Measurements from ENCODE around the gene ST6GAL1.

The ST6GAL1 gene

DNA sequence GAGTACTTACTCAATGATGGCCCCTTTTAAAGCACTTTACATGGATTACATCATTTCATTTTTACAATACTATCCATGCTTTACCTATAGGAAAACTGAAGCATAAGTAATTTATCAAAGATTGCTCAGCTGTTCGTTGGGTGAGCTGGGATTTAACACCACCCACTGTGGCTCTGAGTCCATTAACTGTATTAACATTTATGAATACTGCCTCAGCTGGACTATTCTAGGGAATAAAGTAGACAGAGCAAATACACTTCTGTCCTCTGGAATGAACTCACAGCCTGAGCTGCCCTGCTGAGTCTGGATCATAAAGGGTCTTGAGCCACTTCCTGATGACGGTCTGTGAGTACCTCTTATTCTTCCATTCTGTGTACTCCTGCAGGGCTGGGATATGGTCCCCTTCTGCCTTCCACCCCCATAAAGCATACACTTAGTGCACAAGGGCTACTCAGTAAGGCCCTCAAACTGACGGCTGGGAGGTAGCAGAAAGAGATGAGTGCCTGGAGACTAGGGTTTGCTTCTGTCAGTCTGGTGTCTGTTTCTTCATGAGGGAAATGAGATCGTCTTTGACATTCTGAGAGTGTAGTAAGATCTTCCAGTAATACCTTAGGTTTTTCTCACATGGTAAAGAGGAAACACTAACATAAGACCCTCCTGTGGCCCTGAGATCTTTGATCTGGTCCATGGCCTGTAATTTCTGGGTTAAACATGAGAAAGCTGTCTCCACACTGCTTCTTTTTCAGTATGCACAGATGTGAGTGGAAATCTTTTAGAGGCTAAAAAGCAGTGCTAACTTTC, 12.6 kb upstream of the ST6GAL1 start:
- DNase-seq, result no peak

DNA sequence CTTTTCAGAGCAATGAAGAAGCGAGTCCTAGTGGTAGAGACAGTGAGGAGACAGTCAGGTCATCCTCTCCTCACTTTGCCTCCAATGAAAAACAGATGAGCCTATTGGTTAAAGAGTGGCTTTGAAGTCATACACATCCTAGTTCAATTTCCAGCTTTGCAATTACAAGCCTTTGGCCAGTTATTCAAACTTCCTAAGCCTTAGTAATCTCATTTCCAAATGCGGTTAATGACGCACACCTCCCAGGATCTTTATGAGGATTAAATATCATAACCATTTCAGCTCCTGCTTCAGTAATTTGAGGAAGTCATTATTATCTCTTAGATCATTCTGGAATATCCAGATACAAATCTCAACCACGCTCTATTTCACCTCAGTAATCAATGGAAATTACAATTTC, 10.0 kb upstream of the ST6GAL1 start:
- no peak for DNase-seq

DNA sequence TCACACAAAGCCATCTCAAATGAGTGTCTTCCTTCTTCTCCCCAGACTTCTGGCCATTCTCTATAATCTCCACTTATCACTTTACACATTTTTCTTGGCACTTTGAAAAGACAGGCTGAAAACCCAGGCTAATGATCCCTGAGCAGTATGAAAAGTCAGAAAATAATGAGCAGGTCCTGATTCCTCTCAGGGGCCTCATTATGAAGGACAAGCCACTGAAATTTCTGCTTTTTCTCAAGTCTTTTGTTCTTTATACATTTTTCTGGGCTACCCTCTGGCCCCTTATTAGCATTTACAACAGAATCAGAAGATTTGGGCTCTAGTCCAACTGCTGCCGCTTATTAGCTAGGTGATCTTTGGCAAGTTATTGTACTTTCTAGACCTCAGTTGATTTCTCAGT, 9.5 kb upstream of the ST6GAL1 start:
- no peak for DNase-seq

DNA sequence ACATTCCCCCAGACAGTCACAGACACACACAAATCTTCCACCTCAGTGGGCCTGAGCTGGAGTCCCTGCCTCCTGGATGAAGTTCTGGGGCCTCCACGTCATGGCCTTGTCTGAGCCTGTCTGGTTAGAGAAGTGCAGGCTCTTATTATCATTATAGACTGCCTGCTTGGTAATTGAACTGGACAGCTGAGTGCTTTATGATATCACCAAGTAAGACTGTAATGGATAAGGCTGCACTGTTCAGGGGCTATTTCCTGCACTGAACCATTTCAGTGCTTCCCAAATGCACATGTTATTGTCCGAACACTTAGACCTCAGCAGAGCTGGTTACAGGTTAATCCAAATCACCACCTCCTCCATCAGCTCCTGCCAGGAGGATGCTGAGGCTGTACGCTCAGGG, 8.7 kb upstream of the ST6GAL1 start:
- no peak for DNase-seq

DNA sequence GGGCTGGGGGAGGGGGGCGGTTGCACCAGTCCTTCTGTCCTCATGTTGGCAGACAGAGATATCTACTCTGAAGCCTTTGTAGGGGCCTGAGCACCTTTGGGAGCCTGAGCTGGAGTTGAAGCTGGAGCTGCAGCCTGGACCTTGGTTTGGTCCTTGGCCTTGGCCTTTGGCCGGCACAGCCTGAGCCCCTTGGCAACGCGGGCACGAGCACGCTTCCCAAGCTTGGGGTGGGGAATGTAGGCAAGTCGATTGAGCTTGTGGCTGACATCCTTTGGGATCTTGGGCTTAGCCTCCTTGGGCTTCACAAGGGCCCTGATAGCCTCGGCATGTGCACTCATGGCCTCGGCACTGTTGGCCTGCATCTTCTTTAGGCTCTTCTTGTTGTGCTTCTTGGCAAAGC, 8.1 kb upstream of the ST6GAL1 start:
- no peak for DNase-seq

DNA sequence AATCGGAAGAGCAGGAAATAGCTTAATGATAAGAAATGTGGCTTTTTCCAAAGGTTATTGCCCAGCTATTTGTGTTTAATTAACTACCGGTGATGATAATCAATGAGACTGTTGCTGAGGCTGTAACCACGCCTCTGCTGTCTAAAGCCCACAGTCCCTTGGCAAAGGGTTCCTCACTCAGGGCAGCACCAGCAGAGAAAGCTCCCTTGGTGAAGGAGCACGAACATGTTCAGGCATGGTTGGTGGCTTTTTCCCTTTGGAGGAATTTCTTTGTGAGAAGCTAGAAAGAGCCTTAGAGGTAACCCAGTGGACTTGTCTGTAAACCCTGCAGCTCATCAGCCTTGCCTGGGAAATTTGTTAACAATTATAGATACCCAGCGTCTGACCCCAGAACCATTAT, 7.5 kb upstream of the ST6GAL1 start:
- no peak for DNase-seq

DNA sequence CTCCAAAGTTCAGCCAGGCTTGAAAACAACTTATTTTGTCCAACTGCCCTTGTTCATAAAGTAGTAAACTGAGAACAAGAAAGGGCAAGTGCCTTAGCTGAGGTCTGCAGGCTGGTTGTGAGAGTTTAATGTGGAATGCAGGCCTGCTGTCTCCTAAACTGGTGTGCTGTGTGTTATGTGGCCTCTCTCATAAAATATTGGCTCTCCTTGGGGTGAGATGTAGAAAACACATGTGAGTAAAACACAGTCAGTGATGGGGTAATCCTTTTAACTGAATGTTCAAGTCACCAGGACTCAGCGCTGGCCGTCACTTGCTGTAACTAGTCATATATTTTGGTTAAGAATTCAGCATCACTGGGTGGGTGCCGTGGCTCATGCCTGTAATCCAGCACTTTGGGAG, 7.1 kb upstream of the ST6GAL1 start:
- DNase-seq, result no peak

DNA sequence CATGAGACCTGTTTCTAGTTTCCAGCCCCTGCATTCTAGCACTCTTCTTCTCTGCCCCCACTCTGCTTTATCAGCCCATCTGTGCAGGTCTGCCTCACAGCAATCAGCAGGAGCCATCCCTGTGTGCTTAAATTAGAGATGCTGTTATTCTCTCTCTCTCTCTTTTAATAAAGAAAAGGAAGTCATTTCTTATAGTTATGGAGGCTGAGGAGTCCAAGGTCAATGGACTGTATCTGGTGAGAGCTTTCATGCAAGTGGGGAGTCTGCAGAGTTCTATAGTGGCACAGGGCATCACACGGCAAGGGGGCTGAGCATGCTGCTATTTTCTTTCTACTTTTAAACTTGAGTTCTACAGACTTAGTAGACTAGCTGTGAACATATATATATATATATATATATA, 4.5 kb upstream of the ST6GAL1 start:
- no peak for DNase-seq

DNA sequence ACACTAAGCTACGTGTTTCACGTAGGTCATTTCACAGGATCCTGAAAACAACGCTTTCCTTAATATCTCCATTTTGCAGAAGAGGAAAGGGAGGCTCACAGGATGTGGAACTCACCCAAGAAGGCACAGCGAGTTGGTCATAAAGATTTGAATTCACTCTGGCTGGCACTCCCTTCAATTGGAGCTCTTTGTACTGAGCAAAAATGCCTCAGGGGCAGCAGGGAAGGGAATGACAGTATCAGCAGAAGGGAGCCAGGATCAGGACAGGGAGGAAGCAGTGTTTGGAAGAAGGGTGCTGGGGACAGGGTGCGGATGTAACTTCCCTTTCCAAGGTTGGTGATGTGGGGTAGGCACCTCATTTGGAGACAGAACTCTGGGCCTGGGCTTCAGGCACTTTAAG, 1.1 kb upstream of the ST6GAL1 start:
- DNase-seq, result no peak

DNA sequence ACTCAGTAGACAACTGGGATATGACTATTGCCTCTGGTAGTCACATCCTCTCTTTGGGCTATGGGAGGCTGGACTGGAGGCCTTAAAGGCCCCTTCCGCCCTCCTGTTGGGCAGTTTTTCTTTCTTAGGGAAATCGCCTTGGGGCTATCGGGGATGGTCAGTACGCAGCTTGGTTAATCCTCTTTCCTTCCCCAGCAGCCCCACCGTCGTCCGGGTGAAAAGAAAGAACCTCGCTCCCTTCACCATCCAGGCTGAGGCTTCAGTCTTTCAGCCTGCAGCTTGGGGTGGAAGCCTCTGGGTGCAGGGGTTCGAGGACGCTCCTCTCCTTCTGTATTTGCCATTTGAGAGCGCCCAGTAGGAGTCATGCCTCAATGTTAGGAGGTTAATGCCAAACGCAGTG, 641 bp upstream of the ST6GAL1 start:
- no peak for DNase-seq

DNA sequence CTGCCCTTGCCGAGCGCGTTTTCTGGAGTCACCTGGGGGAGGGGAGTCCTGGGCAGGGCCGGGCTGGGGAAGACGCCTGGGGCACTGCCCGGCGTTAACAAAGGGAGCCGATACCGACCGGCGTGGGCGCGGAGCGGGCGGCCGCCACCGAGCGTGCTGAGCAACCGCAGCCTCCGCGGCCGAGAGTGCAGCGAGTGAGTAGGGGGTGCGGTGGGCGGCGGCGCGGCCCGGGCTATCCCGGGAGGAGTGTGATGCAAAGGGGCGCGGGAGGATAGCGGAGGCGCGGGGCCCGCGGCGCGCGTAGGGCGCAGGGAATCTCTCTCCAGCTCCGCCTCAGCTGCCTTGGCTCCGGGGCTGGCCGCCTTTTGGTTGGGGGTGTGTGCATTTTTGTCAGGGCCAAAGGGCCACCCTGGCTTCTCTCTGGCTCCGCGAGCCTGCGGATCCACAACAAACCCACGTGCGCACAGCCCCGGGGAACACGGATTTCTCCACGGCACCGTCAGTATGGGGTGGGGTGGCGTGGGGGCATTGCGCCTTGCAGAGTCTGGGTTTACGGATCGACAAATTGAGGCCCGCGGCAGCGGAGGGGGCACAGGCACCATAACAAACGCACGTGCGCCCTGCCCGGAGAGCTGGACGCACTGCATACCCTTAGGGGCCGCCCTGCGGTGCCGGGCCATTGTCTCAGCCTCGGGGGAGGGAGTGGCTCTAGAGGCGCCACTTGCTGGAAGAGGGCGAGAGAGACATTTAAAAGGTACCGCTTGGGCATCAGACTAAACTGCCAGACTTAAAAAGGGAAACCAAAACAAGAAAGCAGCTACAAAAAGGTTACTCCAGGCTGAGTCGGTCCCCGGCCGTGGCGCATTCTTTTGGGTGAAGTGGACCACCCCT, 560 bp downstream of the ST6GAL1 start:
- peak; percentile 78 to 80 for DNase-seq

DNA sequence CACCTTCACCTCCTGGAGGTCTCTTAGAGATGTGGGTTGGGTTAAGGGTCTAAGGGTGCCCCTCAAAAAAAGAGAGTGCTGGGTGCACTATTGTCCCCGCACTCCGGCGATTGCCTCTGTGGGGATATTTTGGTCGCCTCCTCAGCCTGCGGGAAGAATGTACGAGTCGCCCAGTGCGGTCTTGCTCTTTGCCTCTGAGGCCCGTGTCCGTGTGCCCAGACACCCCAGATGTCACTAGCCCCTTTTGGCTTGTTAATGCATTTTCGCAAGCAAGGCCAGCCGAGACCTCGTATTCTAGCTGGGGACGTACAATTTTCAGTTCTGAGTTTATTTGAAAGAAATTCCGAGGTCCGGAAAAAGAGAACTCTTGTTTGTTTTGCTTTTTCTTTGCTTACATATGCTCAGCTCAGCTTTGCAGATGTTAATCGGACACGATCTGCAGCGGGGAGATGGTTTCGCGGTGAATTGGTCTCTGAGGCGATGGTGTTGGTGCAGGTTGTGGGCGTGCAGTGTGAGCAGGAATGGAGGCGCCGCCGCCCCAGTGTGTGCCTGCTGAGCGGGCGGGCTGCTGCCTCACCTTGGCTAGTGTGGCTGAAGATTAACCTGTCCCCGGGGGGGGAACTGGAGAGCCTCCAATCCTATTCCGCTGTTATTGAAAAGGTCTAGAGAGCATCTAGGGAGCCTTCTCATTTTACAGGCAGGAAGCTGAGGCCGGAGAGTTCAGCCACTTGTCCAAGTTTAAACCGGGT, 1.4 kb downstream of the ST6GAL1 start:
- DNase-seq, result peak; percentile 63 to 73

DNA sequence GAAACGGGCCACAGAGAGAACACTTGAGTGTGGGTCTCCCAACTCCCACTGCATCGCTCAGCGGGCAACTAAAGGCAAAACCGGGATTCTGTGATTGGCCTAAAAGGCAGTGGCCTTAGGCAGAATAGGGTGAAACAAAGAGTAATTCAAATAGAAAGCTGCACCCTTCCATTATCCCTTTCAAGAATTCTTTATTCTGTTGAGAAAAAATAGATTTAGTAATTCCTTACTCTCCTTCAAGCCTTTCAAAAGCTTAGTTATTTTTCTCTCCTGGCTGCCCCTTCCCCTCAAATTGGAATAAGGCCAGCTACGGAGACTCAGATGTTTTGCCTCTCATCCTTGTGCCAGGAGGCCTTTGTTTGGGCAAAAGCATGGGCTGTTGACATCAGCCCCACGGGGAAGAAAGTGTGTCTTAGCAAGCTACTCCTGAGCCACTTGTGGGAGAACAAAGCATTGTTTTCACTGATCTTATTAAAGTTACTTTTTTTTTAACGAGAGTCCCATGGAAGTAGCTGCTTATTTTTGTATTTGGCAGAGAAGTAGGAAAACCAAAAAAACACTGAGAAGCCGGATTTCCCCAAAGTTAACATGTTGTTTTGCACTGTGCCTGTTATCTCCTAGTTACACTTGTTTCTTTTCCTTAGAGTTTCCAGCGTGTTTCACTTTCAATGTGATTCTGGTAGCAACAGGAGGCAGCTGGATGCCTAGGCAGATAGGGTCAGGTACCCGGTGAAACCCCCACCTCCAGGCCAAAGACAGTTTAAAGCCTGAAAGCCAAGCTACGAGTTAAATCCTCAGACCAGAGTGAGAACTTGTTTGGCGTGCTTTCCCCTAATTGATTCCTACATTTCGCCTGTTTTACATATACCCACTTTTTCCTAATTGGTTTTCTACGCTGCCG, 2.2 kb downstream of the ST6GAL1 start:
- no peak for DNase-seq

DNA sequence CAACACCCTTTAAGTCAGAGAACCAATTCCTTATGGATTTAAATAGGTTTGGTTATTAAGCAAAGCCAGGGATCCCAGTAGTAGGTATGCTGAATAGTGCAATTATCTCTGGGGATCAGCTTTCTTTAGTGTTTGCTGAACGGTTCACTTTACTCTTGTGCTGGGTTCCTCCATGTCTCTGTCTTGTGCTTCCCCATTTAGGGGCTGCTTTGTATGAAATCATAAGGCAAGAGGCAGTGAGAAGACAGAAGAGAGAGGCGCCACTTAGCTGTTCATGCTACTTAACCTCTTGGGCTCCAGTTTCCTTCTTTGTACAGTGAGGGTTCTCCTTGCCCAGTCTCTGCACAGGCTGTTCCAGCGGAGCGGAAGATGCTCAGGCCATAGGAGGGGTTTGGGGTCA, 3.5 kb downstream of the ST6GAL1 start:
- DNase-seq, result no peak

DNA sequence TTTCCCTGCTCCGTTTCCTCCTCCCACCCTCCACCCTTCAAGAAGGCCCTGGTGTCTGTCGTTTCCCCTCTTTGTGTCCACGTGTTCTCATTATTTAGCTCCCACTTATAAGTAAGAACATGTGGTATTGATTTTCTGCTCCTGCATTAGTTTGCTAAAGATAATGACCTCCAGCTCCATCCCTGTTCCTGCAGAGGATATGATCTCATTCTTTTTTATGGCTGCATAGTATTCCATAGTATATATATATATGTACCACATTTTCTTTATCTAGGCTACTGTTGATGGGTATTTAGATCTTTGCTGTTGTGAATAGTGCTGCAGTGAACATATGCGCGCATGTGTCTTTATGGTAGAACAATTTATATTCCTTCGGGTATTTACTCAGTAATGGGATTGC, 4.8 kb downstream of the ST6GAL1 start:
- DNase-seq, result no peak

DNA sequence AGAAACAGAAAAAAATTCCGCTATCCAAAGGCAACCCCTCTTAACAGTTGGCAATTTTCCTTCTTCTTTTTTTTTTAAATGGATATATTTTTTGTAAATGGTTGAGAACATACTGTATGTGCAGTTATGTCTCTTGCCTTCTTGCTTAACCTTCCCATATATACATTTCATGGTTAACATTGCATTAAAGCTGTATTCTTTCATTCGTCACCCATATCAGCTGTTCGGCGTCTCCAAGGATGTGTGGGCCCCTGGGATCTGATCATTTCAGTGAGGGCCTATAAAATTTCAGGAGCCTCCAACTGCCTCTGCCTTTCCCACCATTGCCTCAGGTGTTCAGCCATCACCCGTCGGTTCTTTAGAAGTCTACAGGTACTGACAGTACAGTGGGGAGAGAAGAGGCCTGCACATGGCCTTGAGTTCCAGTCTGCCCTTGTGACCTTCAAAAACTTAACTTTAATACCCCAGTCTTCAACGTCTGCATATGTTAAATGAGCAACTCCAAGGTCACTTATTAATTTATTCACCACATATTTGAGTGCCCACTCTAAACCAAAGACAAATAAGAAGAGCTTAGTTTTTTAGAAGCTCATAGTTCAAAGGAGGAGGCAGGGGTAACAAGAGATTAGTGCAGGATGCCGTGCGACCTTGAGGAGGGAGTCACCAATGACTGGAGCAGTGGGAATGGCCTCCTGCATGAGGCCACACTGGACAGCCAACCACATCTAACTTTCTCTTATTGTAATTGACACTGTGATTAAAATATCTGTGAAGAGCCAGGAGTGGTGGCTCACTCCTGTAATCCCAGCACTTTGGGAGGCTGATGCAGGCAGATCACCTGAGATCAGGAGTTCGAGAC, 6.9 kb downstream of the ST6GAL1 start:
- DNase-seq, result no peak

DNA sequence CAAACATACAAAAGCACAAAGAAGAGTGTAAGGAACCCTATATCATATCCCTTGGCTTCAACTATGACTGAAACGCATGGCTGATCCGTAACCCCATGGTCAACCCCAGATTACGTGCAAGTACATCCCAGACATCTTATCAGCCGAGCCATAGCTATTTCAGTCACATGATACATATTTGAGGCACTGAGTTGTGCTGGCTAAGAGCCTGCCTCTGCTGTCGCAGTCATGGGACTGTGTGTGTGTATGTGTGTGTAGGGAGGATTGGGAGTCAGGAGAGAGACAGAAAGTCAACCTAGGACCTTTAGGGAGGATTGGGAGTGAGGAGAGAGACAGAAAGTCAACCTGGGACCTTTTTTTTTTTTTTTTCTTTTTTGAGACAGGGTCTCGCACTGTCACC, 8.4 kb downstream of the ST6GAL1 start:
- DNase-seq, result no peak

DNA sequence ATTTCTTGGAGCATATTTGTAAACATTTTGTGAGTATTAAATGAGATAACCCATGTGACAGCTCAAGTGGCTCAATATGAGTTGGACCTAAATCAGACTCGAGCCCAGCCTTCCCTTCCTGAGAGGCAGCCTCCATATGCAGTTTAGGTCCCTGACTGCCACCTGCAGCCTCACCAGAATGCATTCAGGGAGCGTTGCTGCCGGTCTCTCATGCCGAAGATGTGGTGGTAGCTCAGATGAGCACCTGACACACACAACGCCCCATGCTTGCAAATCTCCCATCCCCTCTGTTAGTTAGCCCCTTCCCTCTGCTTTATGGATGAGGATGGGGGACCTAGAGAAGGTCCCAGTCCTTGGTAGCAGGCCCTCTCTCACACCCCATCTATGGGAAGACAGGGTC, 9.2 kb downstream of the ST6GAL1 start:
- DNase-seq, result no peak

DNA sequence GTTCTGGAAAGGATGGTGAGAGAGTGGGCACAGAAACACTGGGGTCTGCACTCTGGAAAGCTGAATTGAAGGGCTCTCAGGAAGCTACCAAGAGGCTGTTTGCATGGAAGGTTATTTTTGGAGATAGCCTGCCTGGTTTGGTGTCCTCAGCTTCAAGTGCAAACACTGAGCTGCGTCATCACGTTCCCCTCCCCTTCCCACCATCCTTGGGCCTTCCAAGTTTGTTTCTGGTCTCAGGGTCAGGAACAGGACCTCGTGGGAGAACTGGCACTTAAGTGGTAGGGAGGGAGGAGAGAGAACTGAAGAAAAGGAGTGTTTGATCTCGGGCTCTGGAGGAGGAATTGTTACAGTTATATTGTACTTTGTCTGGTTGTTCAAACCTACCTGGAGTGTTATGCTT, 10.6 kb downstream of the ST6GAL1 start:
- DNase-seq, result no peak

DNA sequence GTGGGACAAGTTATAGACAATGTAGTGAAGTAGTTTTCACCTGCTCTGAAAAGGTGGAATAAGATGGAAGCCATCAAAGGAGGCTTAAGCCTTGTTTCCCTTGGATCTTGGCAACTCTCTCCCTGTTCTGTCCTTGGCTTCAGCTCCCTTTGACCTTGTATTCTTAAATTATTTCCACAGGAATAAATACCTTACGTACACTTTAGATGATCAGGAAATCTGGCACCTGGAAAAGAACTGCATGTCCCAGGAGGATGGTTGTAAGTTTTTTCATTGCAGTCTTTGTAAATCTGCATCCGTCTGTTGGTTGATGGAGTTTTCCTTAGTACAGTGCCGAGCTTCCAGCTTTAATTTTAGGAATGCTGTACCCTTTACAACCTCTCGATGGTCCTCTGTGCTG, 11.8 kb downstream of the ST6GAL1 start:
- no peak for DNase-seq

DNA sequence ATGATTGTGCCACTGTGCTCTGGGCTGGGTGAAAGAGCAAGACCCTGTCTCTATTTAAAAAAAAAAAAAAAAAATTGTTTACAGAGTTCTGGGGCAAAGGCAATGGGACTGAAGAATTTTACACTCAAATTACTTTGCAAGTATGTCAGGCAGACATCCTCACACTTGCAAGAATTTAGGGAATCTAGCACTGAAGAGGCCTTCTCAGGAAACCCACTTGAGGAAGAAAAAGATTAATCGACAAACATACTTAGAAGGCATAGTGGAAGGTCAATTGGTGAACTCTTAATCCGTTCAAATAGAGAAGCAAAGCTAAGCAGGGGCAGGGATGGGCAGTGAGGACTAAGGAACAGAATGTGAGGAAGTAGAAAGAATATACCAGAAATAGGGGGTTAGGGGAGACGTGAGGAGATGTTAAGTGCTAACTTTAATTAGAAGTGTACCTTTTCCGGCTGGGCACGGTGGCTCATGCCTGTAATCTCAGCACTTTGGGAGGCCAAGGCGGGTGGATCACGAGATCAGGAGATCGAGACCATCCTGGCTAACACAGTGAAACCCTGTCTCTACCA, 15.0 kb downstream of the ST6GAL1 start:
- DNase-seq, result no peak
